ENCODE data around the gene S100A16. TPM values are rescaled to one million over a fixed set of nuclear protein-coding genes. Genes with fewer than 3 reads are reported as not detected.

The S100A16 gene
- total RNA-seq, 5 donors from 2014 or later (not counting 1 experiment from before 2014, with no cell fraction given), result 0.53 to 1.0 (median 0.82) TPM; not detected in 2

DNA sequence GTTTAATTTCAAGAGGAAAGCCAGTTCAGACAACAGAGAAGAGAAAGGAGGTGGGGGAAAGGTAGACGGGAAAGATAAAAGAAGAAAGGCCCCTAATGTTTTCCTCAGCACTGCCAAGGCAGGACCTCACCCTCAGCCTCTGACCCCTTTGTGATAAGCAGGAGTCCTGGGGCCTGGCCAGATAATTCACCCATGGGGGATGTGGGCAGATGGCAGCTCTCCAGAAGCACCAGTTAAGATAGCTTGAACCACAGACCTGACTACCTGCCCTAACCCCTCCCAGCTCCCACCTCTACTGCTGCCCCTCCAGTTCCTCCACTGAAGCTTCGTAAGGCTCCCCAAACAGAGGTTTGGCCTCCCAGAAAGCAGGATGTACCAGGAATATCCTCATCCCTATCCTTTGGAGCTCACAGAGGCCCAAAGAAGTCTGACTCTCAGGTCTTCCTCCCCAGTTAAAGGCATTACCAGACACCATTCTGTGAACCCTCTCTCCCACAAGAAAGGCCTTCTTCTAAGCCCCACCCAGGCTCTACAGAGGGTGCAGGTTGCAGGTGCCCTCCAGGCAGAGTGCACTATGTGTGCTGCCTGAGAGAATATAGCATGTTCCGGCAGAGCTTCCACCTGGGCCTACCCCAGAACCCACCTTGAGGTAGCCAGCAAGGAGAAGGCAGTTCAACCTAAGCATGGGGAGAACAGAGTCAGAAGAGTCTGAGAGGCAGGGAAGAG lies 36.4 kb upstream of the S100A16 start:
- peaks cover 26% of the 10 kb centered on the region for H3K36me3 Mint-ChIP-seq
- DNase-seq (peak in 19 of 35 experiments; percentile 12 to 54 (median 34)), ATAC-seq (replicated peaks in 1 of 4) (peak; percentile 76 to 94 (median 90))
- no peaks in the 10 kb centered on the region for H3K9me3 Mint-ChIP-seq
- peak overlapping the region; percentile 1 to 29 for H3K4me3 ChIP-seq (ENCODE audit: control insufficient read depth in 1 of 2, extremely low read depth in 1 of 2, low read length in 1 of 2)
- H3K36me3 ChIP-seq (ENCODE audit: control insufficient read depth in 2 of 2, extremely low read depth in 1 of 2, insufficient read depth in 1 of 2, low read length in 1 of 2), result peaks cover 10 to 30% of the 10 kb centered on the region in 2 donors
- H3K4me1 ChIP-seq (ENCODE audit: control insufficient read depth in 1 of 2, extremely low read depth in 1 of 2, insufficient read depth in 2 of 2, low read length in 2 of 2), result peaks cover 25 to 48% of the 10 kb centered on the region in 2 experiments
- CTCF ChIA-PET, result no interaction called here
- 73% methylated on average over 1 of the region's 3 CpGs for WGBS (ENCODE audit: insufficient coverage)
- POLR2A ChIA-PET, result interaction anchor here in 1 of 2 donors (0.9 kb wide), 1 partner anchor 15 kb away, joined by 3 read pairs; no protein-coding TSS in a partner anchor
- H3K27ac Mint-ChIP-seq, result peak overlapping the region; percentile 95 to 96
- no peaks in the 10 kb centered on the region for H3K9me3 ChIP-seq
- H3K4me1 Mint-ChIP-seq, result peaks cover 48 to 58% (median 55%) of the 10 kb centered on the region in 3 donors
- H3K27me3 ChIP-seq (replicated peaks in 1 of 2; ENCODE audit: control insufficient read depth in 2 of 2, extremely low read depth in 1 of 2, insufficient read depth in 2 of 2, low read length in 1 of 2), result no peaks in the 10 kb centered on the region
- peak overlapping the region; percentile 63 for H3K27ac ChIP-seq (ENCODE audit: low read length)
- peak overlapping the region; percentile 43 to 68 (median 50) for H3K4me3 Mint-ChIP-seq
- H3K27me3 Mint-ChIP-seq, result no peaks in the 10 kb centered on the region

DNA sequence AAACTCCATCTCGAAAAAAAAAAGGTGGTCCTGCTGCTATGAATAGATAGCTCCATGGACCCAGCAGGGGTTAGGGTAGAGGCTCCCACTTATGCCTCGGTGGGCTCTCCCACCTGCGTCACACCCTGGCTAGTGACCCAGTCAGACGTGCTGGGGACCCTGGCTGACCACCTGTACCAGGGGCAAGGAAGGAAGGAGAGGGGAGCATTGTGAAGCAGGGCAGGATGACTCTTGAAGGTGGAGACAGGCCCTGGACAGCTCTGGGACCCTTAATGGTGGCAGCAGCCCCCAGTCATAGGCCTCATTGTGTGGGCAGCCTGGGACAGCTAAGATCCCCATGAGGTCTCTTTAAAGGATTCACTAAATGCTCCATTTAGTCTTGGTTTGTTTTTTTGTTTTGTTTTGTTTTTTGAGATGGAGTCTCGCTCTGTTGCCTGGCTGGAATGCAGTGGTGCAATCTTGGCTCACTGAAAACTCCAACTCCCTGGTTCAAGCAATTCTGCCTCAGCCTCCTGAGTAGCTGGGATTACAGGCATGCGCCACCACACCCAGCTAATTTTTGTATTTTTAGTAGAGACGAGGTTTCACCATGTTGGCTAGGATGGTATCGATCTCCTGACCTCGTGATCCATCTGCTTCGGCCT lies 35.2 kb upstream of the S100A16 start:
- Histone ChIP-seq H3K27me3 (replicated peaks in 1 of 2; ENCODE audit: control insufficient read depth in 2 of 2, extremely low read depth in 1 of 2, insufficient read depth in 2 of 2, low read length in 1 of 2) (no peaks in the 10 kb centered on the region), H3K27ac (ENCODE audit: low read length) (no peak overlapping the region), H3K4me3 (ENCODE audit: control insufficient read depth in 1 of 2, extremely low read depth in 1 of 2, low read length in 1 of 2) (no peak overlapping the region), H3K36me3 (ENCODE audit: control insufficient read depth in 2 of 2, extremely low read depth in 1 of 2, insufficient read depth in 1 of 2, low read length in 1 of 2) (peaks cover 10 to 41% of the 10 kb centered on the region in 2 donors), H3K9me3 (no peaks in the 10 kb centered on the region), H3K4me1 (ENCODE audit: control insufficient read depth in 1 of 2, extremely low read depth in 1 of 2, insufficient read depth in 2 of 2, low read length in 2 of 2) (peaks cover 25 to 48% of the 10 kb centered on the region in 2 experiments)
- Mint-ChIP-seq H3K4me1 (peaks cover 60 to 70% (median 67%) of the 10 kb centered on the region in 3 donors), H3K27me3 (no peaks in the 10 kb centered on the region), H3K9me3 (no peaks in the 10 kb centered on the region), H3K36me3 (peaks cover 37% of the 10 kb centered on the region), H3K27ac (peak overlapping the region; percentile 95 to 96), H3K4me3 (peak overlapping the region in 1 of 3 donors; percentile 68)
- 94% methylated on average over 6 of the region's 10 CpGs for WGBS (ENCODE audit: insufficient coverage)
- no peak for DNase-seq
- no peak for ATAC-seq (replicated peaks in 1 of 4)
- ChIA-PET CTCF (interaction anchor here in 1 of 2 donors (1.4 kb wide), 1 partner anchor 14 kb away, joined by 4 read pairs; the partner anchor contains the start of gene CHTOP), POLR2A (interaction anchor here in 1 of 2 donors (0.6 to 1.0 kb wide), 2 partner anchors 14 to 77 kb away, joined by 3 to 4 read pairs; partner anchors contain the start of gene CHTOP)

DNA sequence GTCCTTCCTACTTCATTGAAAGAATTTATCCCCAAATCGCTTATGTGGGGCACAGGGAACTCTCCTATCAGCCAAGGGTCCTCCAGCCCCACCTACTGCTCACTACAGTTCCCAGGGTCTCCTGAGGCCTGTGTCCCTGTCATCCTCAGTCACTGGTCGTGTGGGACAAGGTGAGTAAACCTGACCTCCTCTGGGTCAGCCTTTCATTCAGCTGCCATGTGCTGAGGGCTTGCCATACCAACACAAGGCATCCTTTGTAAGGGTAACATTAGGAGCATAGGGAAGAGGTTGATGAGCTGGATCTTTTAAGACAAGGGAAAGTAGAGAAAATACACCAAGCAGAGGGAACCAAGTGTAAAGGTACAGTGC lies 34.4 kb upstream of the S100A16 start:
- CTCF ChIA-PET, result interaction anchor here (0.6 to 1.4 kb wide), 2 partner anchors 13 to 1910 kb away, joined by 3 to 4 read pairs; partner anchors contain the start of gene CHTOP (in 1 of the 2)
- H3K4me1 Mint-ChIP-seq, result peaks cover 66 to 78% (median 70%) of the 10 kb centered on the region in 3 donors
- peak overlapping the region; percentile 13 to 81 for H3K27ac Mint-ChIP-seq
- no peaks in the 10 kb centered on the region for H3K9me3 ChIP-seq
- no peak for DNase-seq
- POLR2A ChIA-PET, result interaction anchor here in 1 of 2 donors (1.7 kb wide), 1 partner anchor 13 kb away, joined by 6 read pairs; the partner anchor contains the start of gene CHTOP
- no peak overlapping the region for H3K4me3 ChIP-seq (ENCODE audit: control insufficient read depth in 1 of 2, extremely low read depth in 1 of 2, low read length in 1 of 2)
- 80% methylated on average over 2 of the region's 2 CpGs for WGBS (ENCODE audit: insufficient coverage)
- H3K27me3 ChIP-seq (replicated peaks in 1 of 2; ENCODE audit: control insufficient read depth in 2 of 2, extremely low read depth in 1 of 2, insufficient read depth in 2 of 2, low read length in 1 of 2), result no peaks in the 10 kb centered on the region
- H3K4me1 ChIP-seq (ENCODE audit: control insufficient read depth in 1 of 2, extremely low read depth in 1 of 2, insufficient read depth in 2 of 2, low read length in 2 of 2), result peaks cover 25 to 48% of the 10 kb centered on the region in 2 experiments
- ATAC-seq (replicated peaks in 1 of 4), result no peak
- H3K36me3 ChIP-seq (ENCODE audit: control insufficient read depth in 2 of 2, extremely low read depth in 1 of 2, insufficient read depth in 1 of 2, low read length in 1 of 2), result peaks cover 10 to 49% of the 10 kb centered on the region in 2 donors
- no peak overlapping the region for H3K27ac ChIP-seq (ENCODE audit: low read length)
- no peaks in the 10 kb centered on the region for H3K27me3 Mint-ChIP-seq
- H3K9me3 Mint-ChIP-seq, result no peaks in the 10 kb centered on the region
- H3K36me3 Mint-ChIP-seq, result peaks cover 40% of the 10 kb centered on the region
- H3K4me3 Mint-ChIP-seq, result peak overlapping the region in 1 of 3 donors; percentile 68

DNA sequence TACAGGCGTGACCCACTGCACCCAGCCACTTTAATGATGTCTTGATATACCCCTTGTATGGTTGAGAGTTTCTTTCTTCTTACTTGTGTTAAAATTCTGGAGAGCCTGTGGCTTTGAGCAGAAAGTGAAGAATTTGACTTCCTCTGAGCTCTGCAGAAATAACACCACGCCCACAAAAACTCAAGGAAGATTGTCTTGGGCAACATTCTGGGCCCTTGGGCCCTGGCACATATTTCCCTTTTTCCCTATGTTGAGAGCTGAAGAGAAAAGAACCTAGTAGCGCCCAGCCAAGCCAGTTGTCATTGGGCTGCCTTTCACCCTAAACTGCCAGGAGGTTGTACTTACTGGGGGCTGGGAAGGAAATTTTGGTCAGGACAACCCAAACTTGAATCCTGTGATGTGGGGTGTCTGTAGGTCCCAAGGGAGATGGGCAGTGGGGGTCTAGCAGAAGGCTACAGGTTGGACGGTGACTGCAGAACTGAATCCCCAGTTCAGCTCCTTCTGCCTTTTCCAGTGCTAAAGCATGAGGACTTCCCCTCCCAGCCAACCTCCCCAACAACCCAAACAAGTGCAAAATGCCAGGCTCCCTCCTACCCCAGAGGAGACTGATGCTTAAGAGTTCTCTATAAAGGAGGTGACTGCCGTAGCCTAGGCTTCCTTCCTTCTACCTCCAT lies 33.9 kb upstream of the S100A16 start:
- DNase-seq (peak in 1 of 35 experiments; percentile 20), ATAC-seq (replicated peaks in 1 of 4) (no peak)
- no CpG with 5 or more reads among the region's 5 CpGs for WGBS (ENCODE audit: insufficient coverage)
- Histone ChIP-seq H3K27ac (ENCODE audit: low read length) (no peak overlapping the region), H3K4me3 (ENCODE audit: control insufficient read depth in 1 of 2, extremely low read depth in 1 of 2, low read length in 1 of 2) (no peak overlapping the region), H3K27me3 (replicated peaks in 1 of 2; ENCODE audit: control insufficient read depth in 2 of 2, extremely low read depth in 1 of 2, insufficient read depth in 2 of 2, low read length in 1 of 2) (no peaks in the 10 kb centered on the region), H3K4me1 (ENCODE audit: control insufficient read depth in 1 of 2, extremely low read depth in 1 of 2, insufficient read depth in 2 of 2, low read length in 2 of 2) (peaks cover 25 to 53% of the 10 kb centered on the region in 2 experiments), H3K9me3 (no peaks in the 10 kb centered on the region), H3K36me3 (ENCODE audit: control insufficient read depth in 2 of 2, extremely low read depth in 1 of 2, insufficient read depth in 1 of 2, low read length in 1 of 2) (peaks cover 15 to 55% of the 10 kb centered on the region in 2 donors)
- H3K27ac Mint-ChIP-seq, result peak overlapping the region; percentile 72 to 79
- H3K27me3 Mint-ChIP-seq, result no peaks in the 10 kb centered on the region
- POLR2A ChIA-PET, result interaction anchor here in 1 of 2 donors (1.7 kb wide), 1 partner anchor 13 kb away, joined by 6 read pairs; the partner anchor contains the start of gene CHTOP
- no peaks in the 10 kb centered on the region for H3K9me3 Mint-ChIP-seq
- CTCF ChIA-PET, result interaction anchor here (0.6 to 1.4 kb wide), 2 partner anchors 13 to 1909 kb away, joined by 3 to 4 read pairs; partner anchors contain the start of gene CHTOP (in 1 of the 2)
- peak overlapping the region in 1 of 3 donors; percentile 68 for H3K4me3 Mint-ChIP-seq
- H3K4me1 Mint-ChIP-seq, result peaks cover 70 to 82% (median 73%) of the 10 kb centered on the region in 3 donors
- H3K36me3 Mint-ChIP-seq, result peaks cover 44% of the 10 kb centered on the region

DNA sequence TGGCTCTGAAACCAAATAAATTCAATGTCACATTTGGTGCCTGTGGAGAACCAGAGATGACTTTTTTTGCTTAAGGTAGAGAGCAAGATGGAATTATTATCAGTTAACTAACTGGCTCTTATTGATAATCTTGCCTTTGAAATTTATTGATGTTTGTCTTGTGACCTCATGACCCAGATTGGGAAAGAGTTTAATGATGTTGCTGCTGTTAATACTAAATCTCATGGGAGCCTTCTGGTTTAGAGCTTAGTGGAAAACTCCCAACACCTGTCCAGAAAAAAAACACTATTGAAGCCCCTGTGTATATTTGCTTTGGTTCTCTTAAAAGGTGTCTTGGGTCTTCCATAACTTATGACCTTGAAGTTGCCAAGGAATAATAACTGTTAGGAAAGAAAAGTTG lies 30.9 kb upstream of the S100A16 start:
- peaks cover 71 to 74% (median 73%) of the 10 kb centered on the region in 3 donors for H3K4me1 Mint-ChIP-seq
- ChIA-PET CTCF (no interaction called here), POLR2A (interaction anchor here in 1 of 2 donors (0.6 to 0.8 kb wide), 2 partner anchors 8 to 21 kb away, joined by 3 read pairs; no protein-coding TSS in a partner anchor)
- H3K4me3 ChIP-seq (ENCODE audit: control insufficient read depth in 1 of 2, extremely low read depth in 1 of 2, low read length in 1 of 2), result no peak overlapping the region
- no peak for DNase-seq
- peak overlapping the region; percentile 25 to 87 for H3K27ac Mint-ChIP-seq
- peaks cover 15 to 84% of the 10 kb centered on the region in 2 donors for H3K36me3 ChIP-seq (ENCODE audit: control insufficient read depth in 2 of 2, extremely low read depth in 1 of 2, insufficient read depth in 1 of 2, low read length in 1 of 2)
- ATAC-seq (replicated peaks in 1 of 4), result no peak
- H3K36me3 Mint-ChIP-seq, result peaks cover 50% of the 10 kb centered on the region
- H3K27me3 ChIP-seq (replicated peaks in 1 of 2; ENCODE audit: control insufficient read depth in 2 of 2, extremely low read depth in 1 of 2, insufficient read depth in 2 of 2, low read length in 1 of 2), result no peaks in the 10 kb centered on the region
- H3K4me3 Mint-ChIP-seq, result no peak overlapping the region
- no peaks in the 10 kb centered on the region for H3K27me3 Mint-ChIP-seq
- no peaks in the 10 kb centered on the region for H3K9me3 Mint-ChIP-seq
- no peak overlapping the region for H3K27ac ChIP-seq (ENCODE audit: low read length)
- H3K9me3 ChIP-seq, result no peaks in the 10 kb centered on the region
- peaks cover 11 to 37% of the 10 kb centered on the region in 2 experiments for H3K4me1 ChIP-seq (ENCODE audit: control insufficient read depth in 1 of 2, extremely low read depth in 1 of 2, insufficient read depth in 2 of 2, low read length in 2 of 2)

All from T-cell (primary cell).